B cell (primary cell): ENCODE data around the gene PEX10. TPM values are rescaled to one million over a fixed set of nuclear protein-coding genes. Genes with fewer than 3 reads are reported as not detected.

ENCODE experiments used
- ATAC-seq: fragments of 200-7000 bp; cut with Tn5 transposase; one replicate; pipeline ENCODE4 v1.10.0; 2021; ENCODE audit warnings: low read depth, mild to moderate bottlenecking, moderate number of reproducible peaks, moderate library complexity
- CTCF ChIA-PET: fragments of 350-600 bp; sonication (Branson Sonifier 250); formaldehyde crosslinking; loops from one replicate; lab custom pipeline; 2021; ENCODE audit warnings: antibody characterized with exemption, inconsistent platforms; lab: Charles Lee
- POLR2A ChIA-PET: fragments of 350-600 bp; sonication (Branson Sonifier 250); formaldehyde crosslinking; loops from one replicate; lab custom pipeline; 2021; ENCODE audit warnings: antibody characterized with exemption; lab: Charles Lee
- DNase-seq: peaks from one replicate; pipeline ENCODE4 v3.0.0; 2013
- H2AFZ ChIP-seq: 2 replicates; pipeline ENCODE4 v1.6.1; 2012; ENCODE audit warnings: mild to moderate bottlenecking, low read depth, low read length; ENCODE audit not compliant: insufficient read depth, poor library complexity, severe bottlenecking
- H3K27ac ChIP-seq, 2 donors: 1 replicate in 1 of 2; 2 replicates in 1 of 2; pipeline ENCODE4 v1.5.1; 2012 to 2013; ENCODE audit warnings: low read length in 2 of 2, mild to moderate bottlenecking in 2 of 2, moderate library complexity in 1 of 2
- H3K27me3 ChIP-seq, 4 experiments: fragments of 200-600 bp in 1 of 4; sonication (generic) in 1 of 4; replicated peaks in 1 of 4; 1 replicate in 2 of 4; 2 replicates in 2 of 4; pipeline versions ENCODE4 v1.6.1 to v1.7.0; 2013 to 2016; ENCODE audit warnings: low read length in 3 of 4, mild to moderate bottlenecking in 2 of 4, mixed read lengths in 1 of 4, moderate library complexity in 1 of 4; ENCODE audit not compliant: insufficient read depth in 4 of 4, control insufficient read depth in 3 of 4; ENCODE audit errors: control extremely low read depth in 1 of 4
- H3K36me3 ChIP-seq, 2 experiments: replicated peaks in 1 of 2; 1 replicate in 1 of 2; 2 replicates in 1 of 2; pipeline versions ENCODE4 v1.6.1 to v1.7.1; 2013; ENCODE audit warnings: low read length in 1 of 2; ENCODE audit not compliant: insufficient read depth in 2 of 2, control insufficient read depth in 1 of 2; ENCODE audit errors: control extremely low read depth in 1 of 2, extremely low read depth in 1 of 2
- H3K4me1 ChIP-seq, 2 donors: fragments of 200-600 bp in 1 of 2; sonication (generic) in 1 of 2; 1 replicate in 1 of 2; 2 replicates in 1 of 2; pipeline versions ENCODE4 v1.5.1 to v1.6.1; 2013 to 2017; ENCODE audit warnings: low read length in 2 of 2; ENCODE audit not compliant: control insufficient read depth in 2 of 2, insufficient read depth in 2 of 2
- H3K4me2 ChIP-seq: replicated peaks from 2 replicates; pipeline ENCODE3; 2012; ENCODE audit warnings: mild to moderate bottlenecking, low read depth, low read length; ENCODE audit not compliant: poor library complexity, severe bottlenecking
- H3K4me3 ChIP-seq, 5 experiments: fragments of 200-600 bp in 1 of 5; sonication (generic) in 1 of 5; 1 replicate in 3 of 5; 2 replicates in 2 of 5; pipeline versions ENCODE4 v1.5.1 to v1.7.0; 2011 to 2016; ENCODE audit warnings: low read length in 4 of 5, mild to moderate bottlenecking in 4 of 5, low read depth in 2 of 5, control low read depth in 1 of 5, moderate library complexity in 1 of 5; ENCODE audit not compliant: insufficient read depth in 1 of 5; ENCODE audit errors: control extremely low read depth in 1 of 5, extremely low read depth in 1 of 5
- H3K79me2 ChIP-seq: fragments of 200-600 bp; sonication (generic); one replicate; pipeline ENCODE4 v1.6.0; 2016; ENCODE audit warnings: low read length; ENCODE audit not compliant: control insufficient read depth, insufficient read depth
- H3K9ac ChIP-seq: fragments of 200-600 bp; sonication (generic); 2 replicates; pipeline ENCODE4 v1.6.1; 2017; ENCODE audit warnings: mild to moderate bottlenecking, low read length, moderate library complexity
- H3K9me3 ChIP-seq, 3 donors: one replicate each; pipeline versions ENCODE4 v1.6.1 to v1.7.1; 2013; ENCODE audit warnings: low read length in 2 of 3; ENCODE audit not compliant: control insufficient read depth in 2 of 3, insufficient read depth in 1 of 3; ENCODE audit errors: control extremely low read depth in 1 of 3
- H4K20me1 ChIP-seq: 2 replicates; pipeline ENCODE4 v1.6.0; 2012; ENCODE audit warnings: mild to moderate bottlenecking, low read length; ENCODE audit not compliant: insufficient read depth, control insufficient read depth, poor library complexity, severe bottlenecking
- H3K27ac Mint-ChIP-seq: one replicate; pipeline ENCODE4 v1.8.0; 2021; ENCODE audit warnings: mixed read lengths
- H3K27me3 Mint-ChIP-seq: one replicate; pipeline ENCODE4 v1.8.0; 2021; ENCODE audit warnings: mixed read lengths
- H3K4me1 Mint-ChIP-seq: one replicate; pipeline ENCODE4 v1.8.0; 2021; ENCODE audit warnings: mixed read lengths
- H3K4me3 Mint-ChIP-seq: one replicate; pipeline ENCODE4 v1.8.0; 2021; ENCODE audit warnings: mixed read lengths
- H3K9me3 Mint-ChIP-seq: one replicate; pipeline ENCODE4 v1.8.0; 2022; ENCODE audit warnings: mixed read lengths; ENCODE audit not compliant: insufficient read depth
- CTCF ChIP-seq: fragments of 200-600 bp; IDR thresholded peaks from one replicate; pipeline ENCODE4 v1.8.0; 2022; ENCODE audit warnings: antibody characterized with exemption, mild to moderate bottlenecking
- EZH2 ChIP-seq: IDR thresholded peaks from 2 replicates; pipeline ENCODE4 v1.6.1; 2012; ENCODE audit warnings: borderline replicate concordance, low read depth, mild to moderate bottlenecking, moderate library complexity, low read length; ENCODE audit not compliant: insufficient read depth, poor library complexity, severe bottlenecking
- WGBS: methylation state at CpG from one replicate; pipeline ENCODE4 v1.1.5; 2013; ENCODE audit warnings: missing lambda C conversion rate; ENCODE audit not compliant: insufficient coverage; 5-methylcytosine and 5-hydroxymethylcytosine counted together
- intact Hi-C: fragments of 100-400 bp; cut with micrococcal nuclease; formaldehyde crosslinking; loops from one replicate; pipeline ENCODE4 v1.10.0; 2022
- polyA plus RNA-seq: library from polyadenylated mRNA; depleted of rRNA; stranded (reverse); fragments of >200 nt; gene quantifications from 2 replicates; pipeline ENCODE4 v1.2.3, GENCODE V29; 2012
- total RNA-seq, 2 donors: library from RNA; stranded (reverse); fragments of 120-200 nt in 1 of 2; gene quantifications; 1 replicate in 1 of 2; 2 replicates in 1 of 2; pipeline versions ENCODE4 v1.2.3 to v1.2.4, GENCODE V29; 2013 to 2022

Gene PEX10
- total and polyA plus RNA-seq, 2 donors (not counting 1 experiment from before 2014, with no cell fraction given), result 13.5 to 18.4 TPM

- H3K9me3 Mint-ChIP-seq, result no peaks in the 10 kb centered on the region
- Histone ChIP-seq H3K79me2 (no peaks in the 10 kb centered on the region), H3K27ac (no peak overlapping the region), H3K4me2 (no peak overlapping the region), H3K9me3 (peaks cover 0 to 2% (median 0%) of the 10 kb centered on the region in 3 donors), H2AFZ (no peak overlapping the region), H3K4me3 (no peak overlapping the region), H3K9ac (no peak overlapping the region), H4K20me1 (no peaks in the 10 kb centered on the region), H3K4me1 (peaks cover 6 to 18% of the 10 kb centered on the region in 2 donors), H3K36me3 (no peaks in the 10 kb centered on the region), H3K27me3 (no peaks in the 10 kb centered on the region)
- 95% methylated on average over 20 of the region's 20 CpGs for WGBS
- H3K4me1 Mint-ChIP-seq, result peaks cover 10% of the 10 kb centered on the region
- H3K27ac Mint-ChIP-seq, result no peak overlapping the region
- no peak overlapping the region for H3K4me3 Mint-ChIP-seq
- DNase-seq (no peak), ATAC-seq (no peak)
- intact Hi-C loops, result no loop called here
- no peaks in the 10 kb centered on the region for H3K27me3 Mint-ChIP-seq
- ChIA-PET POLR2A (no interaction called here), CTCF (no interaction called here)
- TF ChIP-seq CTCF (no peak), EZH2 (no peak)
These were observed 38.7 kb downstream of the PEX10 start for GRCh38 chr1:2373551-2374251.
